Transverse colon (tissue), 4 donors: ENCODE data around the gene CHST13.

ENCODE experiments used
- CTCF ChIP-seq, 5 experiments: fragments of 200-600 bp in 3 of 5; fragments of 450-650 bp in 2 of 5; sonication (generic) in 3 of 5; IDR thresholded peaks; 1 replicate in 2 of 5; 2 replicates in 3 of 5; pipeline ENCODE4 v1.5.1; 2016 to 2017; ENCODE audit warnings: antibody characterized with exemption in 5 of 5, inconsistent platforms in 3 of 5, mild to moderate bottlenecking in 2 of 5, moderate library complexity in 1 of 5
- POLR2A ChIP-seq: fragments of 450-650 bp; IDR thresholded peaks from one replicate; pipeline ENCODE4 v1.6.1; 2016; ENCODE audit warnings: antibody characterized with exemption, mild to moderate bottlenecking, moderate library complexity
- POLR2AphosphoS5 ChIP-seq, 3 donors: sonication (generic); formaldehyde crosslinking; IDR thresholded peaks; one replicate each; pipeline ENCODE4 v1.6.1; 2016; ENCODE audit warnings: antibody characterized with exemption in 3 of 3

DNA sequence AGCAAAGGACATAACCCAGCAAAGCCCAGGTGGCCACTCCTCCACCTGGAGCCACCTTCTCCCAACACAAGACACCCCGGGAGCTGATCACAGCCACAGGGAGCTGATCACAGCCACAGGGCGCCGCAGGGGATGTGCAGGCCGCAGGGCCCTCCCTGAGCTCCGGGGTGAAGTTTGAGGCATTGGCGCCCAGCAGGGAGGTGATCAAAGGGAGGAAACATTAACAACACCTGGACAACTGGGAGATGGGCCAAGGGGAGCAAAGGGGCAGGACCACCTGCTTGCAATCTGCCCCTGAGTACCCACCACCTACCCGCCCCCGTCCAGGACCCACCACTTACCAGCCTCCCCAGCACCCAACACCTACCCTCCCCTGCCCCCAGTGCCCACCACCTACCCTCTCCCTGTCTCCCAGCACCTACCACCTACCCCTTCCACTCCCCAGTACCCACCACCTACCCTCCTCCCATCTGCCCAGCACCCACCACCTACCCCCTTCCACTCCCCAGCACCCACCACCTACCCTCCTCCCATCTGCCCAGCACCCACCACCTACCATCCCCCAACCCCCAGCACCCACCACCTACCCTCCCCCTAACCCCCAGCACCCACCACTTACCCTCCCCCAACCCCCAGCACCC, 8.8 kb upstream of the CHST13 start:
- TF ChIP-seq CTCF (IDR thresholded peaks at IDR 0.05): no peak
- no peak for TF ChIP-seq POLR2A
- TF ChIP-seq POLR2AphosphoS5 (IDR thresholded peaks at IDR 0.05): no peak
